C4-2B (cell line): ENCODE data around the gene PARD6B.

Experiments
- CTCF ChIP-seq: fragments of 450-650 bp; conservative IDR thresholded peaks from 2 replicates; pipeline ENCODE4 v1.5.1; 2017; ENCODE audit warnings: mild to moderate bottlenecking
- ZFX ChIP-seq: fragments of 450-650 bp; IDR thresholded peaks from 2 replicates; pipeline ENCODE4 v1.6.1; 2017

GRCh38 chr20:50743087-50743486 lies 11.7 kb downstream of the PARD6B start:
- no peak for TF ChIP-seq CTCF
- no peak for TF ChIP-seq ZFX
